ENCODE results near the gene HAUS8.

GRCh38 chr19:17103177-17103576, 27.9 kb upstream of the HAUS8 start:
- TF ChIP-seq CTCF (conservative IDR thresholded peaks at IDR 0.05; ENCODE audit: low read depth, low read length) (peak; percentile 61), EZH2 (IDR thresholded peaks at IDR 0.05; ENCODE audit: borderline replicate concordance, low read depth, low read length, poor library complexity, severe bottlenecking) (no peak)

Data from A673 (cell line).